Lung (tissue), 12 donors: ENCODE data around the gene NOS1AP. TPM values are rescaled to one million over a fixed set of nuclear protein-coding genes. Genes with fewer than 3 reads are reported as not detected.

Source experiments
- ATAC-seq: fragments of 200-7000 bp; cut with Tn5 transposase; one replicate; pipeline ENCODE4 v1.9.1; 2020; ENCODE audit warnings: moderate number of reproducible peaks; ENCODE audit not compliant: insufficient read depth, low FRiP score
- DNase-seq, 3 donors: peaks; one replicate each; pipeline ENCODE4 v3.0.0-alpha.2; 2013 to 2017
- H3K27ac ChIP-seq, 2 donors: one replicate each; pipeline ENCODE4 v1.5.1; 2013; ENCODE audit warnings: mild to moderate bottlenecking in 2 of 2, moderate library complexity in 2 of 2, control low read depth in 1 of 2, inconsistent platforms in 1 of 2, low read depth in 1 of 2, low read length in 1 of 2
- H3K27me3 ChIP-seq, 3 donors: one replicate each; pipeline ENCODE4 v1.5.1; 2013; ENCODE audit warnings: low read length in 2 of 3; ENCODE audit not compliant: control insufficient read depth in 3 of 3, insufficient read depth in 3 of 3
- H3K36me3 ChIP-seq, 4 donors: one replicate each; pipeline ENCODE4 v1.5.1; 2013; ENCODE audit warnings: low read length in 4 of 4, mild to moderate bottlenecking in 1 of 4, moderate library complexity in 1 of 4; ENCODE audit not compliant: control insufficient read depth in 4 of 4, insufficient read depth in 4 of 4
- H3K4me1 ChIP-seq, 5 donors: one replicate each; pipeline ENCODE4 v1.5.1; 2013; ENCODE audit warnings: low read length in 5 of 5, mild to moderate bottlenecking in 2 of 5, moderate library complexity in 1 of 5; ENCODE audit not compliant: control insufficient read depth in 5 of 5, insufficient read depth in 5 of 5
- H3K4me3 ChIP-seq: one replicate; pipeline ENCODE4 v1.5.1; 2013; ENCODE audit warnings: mild to moderate bottlenecking, control low read depth, moderate library complexity
- H3K9ac ChIP-seq, 2 donors: one replicate each; pipeline ENCODE4 v1.5.1; 2013; ENCODE audit warnings: low read length in 2 of 2, control low read depth in 1 of 2; ENCODE audit not compliant: insufficient read depth in 1 of 2
- H3K9me3 ChIP-seq, 4 donors: one replicate each; pipeline ENCODE4 v1.5.1; 2013; ENCODE audit warnings: low read length in 3 of 4, mild to moderate bottlenecking in 1 of 4, moderate library complexity in 1 of 4; ENCODE audit not compliant: control insufficient read depth in 4 of 4, insufficient read depth in 3 of 4
- CTCF ChIP-seq: IDR thresholded peaks from 2 replicates; pipeline ENCODE4 v1.5.1; 2012; ENCODE audit warnings: mild to moderate bottlenecking; ENCODE audit errors: control extremely low read depth, extremely low read depth
- WGBS, 2 donors: extraction: QIAGEN DNeasy Blood & Tissue Kit; methylation state at CpG; one replicate each; pipeline ENCODE4 v1.1.7; 2013; 5-methylcytosine and 5-hydroxymethylcytosine counted together
- polyA plus RNA-seq, 2 donors: library from polyadenylated mRNA; stranded (reverse); fragments of 200-250 nt; gene quantifications; one replicate each; pipeline ENCODE4 v1.2.1, GENCODE V29; 2013
- total RNA-seq, 2 donors: library from RNA; depleted of rRNA in 1 of 2; stranded (reverse); fragments of >200 nt in 1 of 2; gene quantifications; one replicate each; pipeline ENCODE4 v1.2.1, GENCODE V29; 2014 to 2021
- donor health status: control.
- donor health status: control.
- donor health status: Bipolar disorder and iron deficiency.
- donor health status: healthy.
- donor health status: DM: yes; HTN: yes; CAD: no.

NOS1AP gene
- total and polyA plus RNA-seq, 4 donors: 0.57 to 5.0 (median 1.2) TPM

- H3K9me3 ChIP-seq: no peaks in the 10 kb centered on the region
- peaks cover 0 to 10% (median 3%) of the 10 kb centered on the region in 5 donors for H3K4me1 ChIP-seq
- no peak overlapping the region for H3K9ac ChIP-seq
- H3K4me3 ChIP-seq: no peak overlapping the region
- WGBS, 2 donors: 46 to 71% methylated on average over 2 of the region's 2 CpGs
- DNase-seq: no peak
- peaks cover 0 to 2% (median 0%) of the 10 kb centered on the region in 4 donors for H3K36me3 ChIP-seq
- no peak overlapping the region for H3K27ac ChIP-seq
- no peaks in the 10 kb centered on the region for H3K27me3 ChIP-seq
- ATAC-seq: no peak
- no peak for TF ChIP-seq CTCF
These were observed 68.6 kb downstream of the NOS1AP start for GRCh38 chr1:162138112-162138511.

- Histone ChIP-seq H3K9ac (no peak overlapping the region), H3K27ac (no peak overlapping the region), H3K4me3 (no peak overlapping the region), H3K9me3 (no peaks in the 10 kb centered on the region), H3K4me1 (peaks cover 0 to 8% (median 3%) of the 10 kb centered on the region in 5 donors), H3K27me3 (no peaks in the 10 kb centered on the region), H3K36me3 (peaks cover 0 to 2% (median 0%) of the 10 kb centered on the region in 4 donors)
- ATAC-seq (no peak), DNase-seq (no peak)
- 17 to 22% methylated on average over 4 of the region's 4 CpGs for WGBS, 2 donors
- TF ChIP-seq CTCF: no peak
These were observed 69.2 kb downstream of the NOS1AP start for GRCh38 chr1:162138599-162139181.

- TF ChIP-seq CTCF: no peak
- H3K4me1 ChIP-seq: peaks cover 0 to 7% (median 3%) of the 10 kb centered on the region in 5 donors
- WGBS, 2 donors: 81 to 88% methylated on average over 1 of the region's 1 CpG
- H3K27ac ChIP-seq: no peak overlapping the region
- DNase-seq: no peak
- H3K4me3 ChIP-seq: no peak overlapping the region
- no peaks in the 10 kb centered on the region for H3K27me3 ChIP-seq
- peaks cover 0 to 2% (median 0%) of the 10 kb centered on the region in 4 donors for H3K36me3 ChIP-seq
- ATAC-seq: no peak
- no peak overlapping the region for H3K9ac ChIP-seq
- H3K9me3 ChIP-seq: no peaks in the 10 kb centered on the region
These were observed 69.7 kb downstream of the NOS1AP start for GRCh38 chr1:162139211-162139610.
